GM18499 (cell line): ENCODE measurements around the gene NKPD1.

Source experiments
- ATAC-seq: cut with Tn5 transposase; IDR thresholded peaks from one replicate; pipeline ENCODE4 v1.9.1; 2021; ENCODE audit warnings: moderate number of reproducible peaks; ENCODE audit not compliant: insufficient read depth, unreplicated experiment

NKPD1 gene

DNA sequence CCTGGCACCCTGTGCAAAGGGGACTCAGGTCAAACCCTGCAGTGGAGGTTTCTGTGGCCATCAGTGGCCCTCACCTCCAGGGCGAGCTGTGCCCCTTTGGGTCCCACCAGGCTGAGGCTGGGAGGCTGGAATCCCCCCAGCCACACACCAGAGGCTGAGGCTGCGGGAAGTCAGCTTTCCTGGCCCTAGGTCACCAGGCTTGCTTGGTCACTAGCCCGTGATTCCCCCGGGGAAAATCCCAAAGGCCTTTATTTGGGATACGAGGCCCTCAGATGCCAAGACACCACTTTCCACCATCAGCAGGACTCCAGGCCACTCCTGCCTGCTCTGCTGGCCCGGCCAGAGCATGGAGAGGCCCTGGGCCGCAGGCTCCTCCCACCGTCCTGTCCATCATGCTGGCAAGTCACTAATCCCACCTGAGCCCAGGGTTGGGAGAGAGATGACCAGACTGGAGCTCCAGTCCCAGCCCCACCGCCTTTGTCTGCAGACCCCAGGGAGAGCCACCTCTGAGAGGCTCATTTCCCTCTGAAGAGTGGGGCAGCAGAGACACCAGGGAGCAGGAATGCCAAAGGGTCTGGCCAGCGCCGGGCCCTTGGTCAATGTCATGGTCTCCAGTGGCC, 4.7 kb downstream of the NKPD1 start:
- ATAC-seq = no peak

DNA sequence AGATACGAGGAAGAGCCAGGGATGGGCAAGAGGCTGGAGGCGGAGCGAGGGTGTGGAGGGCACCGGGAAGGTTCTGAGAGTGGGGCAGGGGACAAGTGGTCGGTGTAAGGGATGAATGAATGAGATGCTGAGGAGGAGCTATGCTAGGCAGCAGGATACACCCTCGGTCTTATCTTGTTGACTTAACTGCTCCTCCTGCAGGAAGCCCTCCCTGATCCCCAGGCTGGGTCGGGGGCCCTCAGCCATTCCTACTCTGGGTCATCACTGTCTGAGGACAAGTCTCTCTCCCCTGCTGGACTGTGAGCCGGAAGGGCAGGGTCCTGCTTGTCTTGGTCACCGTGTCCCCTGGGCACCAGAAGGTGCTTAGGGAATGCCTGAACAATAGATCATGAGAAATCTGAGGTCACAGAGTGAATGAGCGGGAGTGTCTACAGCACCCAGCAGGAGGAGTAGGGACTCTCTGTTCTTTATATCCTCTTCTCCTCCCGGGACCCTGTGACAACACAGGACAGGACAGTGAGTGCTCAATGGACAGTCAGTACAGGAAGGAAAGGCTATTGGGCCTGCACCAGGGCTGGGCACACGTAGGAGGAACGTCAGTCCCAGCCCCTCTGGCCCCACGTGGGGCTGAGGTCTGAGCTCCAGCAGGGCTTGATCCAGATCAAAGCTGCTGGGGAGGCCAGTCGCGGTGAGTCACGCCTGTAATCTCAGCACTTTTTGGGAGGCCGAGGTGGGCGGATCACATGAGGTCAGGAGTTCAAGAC, 6.5 kb downstream of the NKPD1 start:
- no peak for ATAC-seq

DNA sequence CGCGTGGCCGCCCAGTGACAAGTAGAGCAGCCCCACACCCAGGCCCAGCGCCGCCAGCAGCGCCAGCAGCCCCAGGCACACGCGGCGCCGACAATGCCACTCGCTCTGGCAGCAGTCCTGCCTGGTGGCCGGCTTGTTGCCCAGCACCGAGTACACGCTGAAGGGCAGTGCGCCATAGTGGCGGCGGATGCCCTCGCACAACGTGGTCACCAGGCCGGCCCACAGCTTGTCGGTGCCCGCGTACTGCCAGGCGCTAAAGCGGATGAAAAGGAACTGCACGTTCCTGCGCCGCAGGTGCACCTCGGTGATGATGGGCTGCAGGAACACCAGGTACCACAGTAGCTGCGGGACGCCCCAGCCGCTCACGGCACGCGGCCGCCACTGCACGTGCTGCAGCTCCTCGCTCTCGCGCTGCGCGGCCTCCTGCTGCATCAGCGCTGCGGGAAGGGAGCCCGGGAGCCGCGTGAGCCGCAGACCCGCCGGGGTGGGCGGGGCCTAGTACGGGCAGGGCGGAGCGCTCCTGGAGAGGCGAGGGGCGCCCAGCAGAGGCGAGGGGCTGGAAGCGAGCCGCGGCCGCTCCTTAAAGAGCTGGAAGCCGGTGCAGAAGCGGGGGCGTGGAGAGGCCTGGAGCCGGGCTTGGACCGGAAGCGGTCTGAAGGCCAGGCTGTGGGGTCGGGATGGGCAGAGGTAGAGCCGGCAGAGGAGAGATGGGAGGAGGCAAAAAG, 7.3 kb downstream of the NKPD1 start:
- ATAC-seq = no peak

DNA sequence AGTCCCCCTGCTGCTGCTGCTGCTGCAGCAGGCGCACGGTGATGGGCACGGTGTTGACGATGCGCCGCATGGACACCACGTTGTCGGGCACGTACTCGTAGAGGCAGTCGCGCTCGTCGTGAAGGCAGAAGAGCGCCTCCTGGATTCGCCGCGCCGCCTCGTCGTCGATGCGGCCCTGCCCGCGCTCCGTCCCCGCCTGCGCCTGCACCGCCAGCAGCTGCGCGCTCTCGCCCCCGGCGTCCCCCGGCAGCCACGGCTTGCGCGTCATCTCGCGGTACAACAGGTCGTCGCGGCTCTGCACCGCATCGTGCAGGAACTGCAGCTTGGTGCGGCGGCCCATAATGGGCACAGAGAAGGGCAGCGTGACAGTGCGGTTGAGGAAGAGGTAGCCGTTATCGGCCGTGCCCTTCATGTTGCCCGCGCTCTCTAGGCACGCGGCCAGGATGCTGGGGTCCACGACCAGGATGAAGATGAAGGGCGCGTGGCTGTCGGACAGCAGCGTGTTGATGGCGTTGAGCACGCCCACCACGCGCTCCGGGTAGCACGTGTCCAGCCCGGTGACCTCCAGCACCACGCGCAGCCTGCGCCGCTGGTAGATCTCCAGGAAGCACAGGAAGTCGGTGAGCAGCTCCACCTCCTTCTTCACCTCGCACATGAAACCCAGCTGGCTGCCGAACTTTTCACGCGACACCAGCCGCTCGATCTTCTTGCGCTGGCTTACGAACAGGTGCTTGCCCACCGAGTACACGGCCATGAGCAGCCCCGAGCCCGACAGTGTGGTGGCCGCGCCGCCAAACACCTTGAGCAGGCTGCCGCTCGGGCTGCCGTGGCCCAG, 8.1 kb downstream of the NKPD1 start:
- ATAC-seq = no peak

DNA sequence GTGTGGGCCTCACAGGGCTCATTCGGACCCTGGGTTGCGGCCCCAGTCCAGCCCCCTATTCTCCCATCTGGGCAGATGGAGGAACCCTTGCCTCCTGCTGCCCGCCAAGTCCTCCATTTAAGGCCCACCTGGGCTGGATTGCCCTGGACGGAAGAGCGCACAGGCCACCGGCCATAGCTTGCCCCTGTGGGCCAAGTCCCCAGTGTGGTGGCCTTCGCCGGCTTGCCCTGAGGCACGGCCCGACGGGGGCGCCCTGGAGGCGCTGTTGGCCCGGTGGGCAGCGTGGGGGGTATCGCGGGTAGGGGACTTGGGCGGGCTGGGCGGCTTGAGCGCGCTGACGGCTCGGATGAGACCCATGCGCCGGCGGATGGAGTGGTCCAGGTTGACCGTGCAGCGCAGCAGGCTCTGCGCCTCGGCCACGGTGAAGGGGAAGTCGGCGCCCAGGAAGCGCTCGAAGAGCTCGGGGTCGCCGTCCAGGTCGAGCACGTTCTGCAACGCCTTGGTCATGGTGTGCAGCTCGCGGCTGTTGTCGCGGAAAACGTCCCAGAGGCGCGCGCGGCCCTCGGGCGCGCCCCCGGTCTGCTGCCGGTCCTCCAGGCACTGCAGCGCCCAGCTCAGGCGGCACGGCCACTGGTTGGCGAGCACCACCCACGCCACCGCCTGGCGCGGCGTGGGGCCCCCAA, 8.8 kb downstream of the NKPD1 start:
- ATAC-seq = no peak

- no peak for ATAC-seq
Measured at GRCh38 chr19:45151320-45151719, 9.5 kb downstream of the NKPD1 start.

GRCh38 chr19:45150751-45151281, 10.0 kb downstream of the NKPD1 start:
- no peak for ATAC-seq

DNA sequence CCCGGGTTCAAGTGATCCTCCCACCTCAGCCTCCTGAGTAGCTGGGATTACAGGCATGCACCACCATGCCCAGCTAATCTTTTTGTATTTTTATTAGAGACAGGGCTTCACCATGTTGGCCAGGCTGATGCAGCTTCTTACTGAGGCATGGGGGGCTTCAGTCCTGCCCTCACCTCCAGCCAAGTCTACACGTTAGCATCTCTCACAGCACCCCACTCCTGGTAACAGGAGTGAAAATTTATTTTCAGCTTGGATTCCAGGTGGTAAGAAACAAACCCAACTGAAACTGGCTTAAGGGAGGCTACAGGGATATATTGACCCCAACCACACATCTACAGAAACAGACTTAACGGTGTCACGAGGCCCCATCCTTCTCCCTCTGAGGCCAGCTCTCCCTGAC, 10.6 kb downstream of the NKPD1 start:
- ATAC-seq = no peak

- no peak for ATAC-seq
Measured at GRCh38 chr19:45149129-45149528, 11.7 kb downstream of the NKPD1 start.

GRCh38 chr19:45147835-45148676, 12.7 kb downstream of the NKPD1 start:
- no peak for ATAC-seq

- ATAC-seq = no peak
Measured at GRCh38 chr19:45146741-45147205, 14.0 kb downstream of the NKPD1 start.

DNA sequence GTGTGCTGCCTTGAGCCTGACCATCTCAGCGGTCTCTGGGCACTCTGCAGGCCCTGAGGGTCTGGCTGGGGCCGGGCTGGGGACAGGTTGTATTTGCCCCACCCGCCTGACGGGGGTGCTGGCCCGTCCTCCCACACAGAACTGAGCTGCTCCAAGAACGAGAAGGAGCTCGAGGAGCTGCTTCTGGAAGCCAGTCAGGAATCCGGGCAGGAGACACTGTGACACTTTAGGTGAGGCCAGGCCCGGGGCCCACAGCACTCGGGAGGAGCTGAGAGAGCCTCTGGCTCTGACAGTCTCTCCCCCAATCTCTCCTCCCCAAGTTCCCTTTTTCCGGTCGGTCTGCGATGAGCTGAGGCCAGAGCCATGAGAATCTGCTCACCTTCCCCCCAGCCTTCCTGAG, 14.5 kb downstream of the NKPD1 start:
- ATAC-seq = no peak

DNA sequence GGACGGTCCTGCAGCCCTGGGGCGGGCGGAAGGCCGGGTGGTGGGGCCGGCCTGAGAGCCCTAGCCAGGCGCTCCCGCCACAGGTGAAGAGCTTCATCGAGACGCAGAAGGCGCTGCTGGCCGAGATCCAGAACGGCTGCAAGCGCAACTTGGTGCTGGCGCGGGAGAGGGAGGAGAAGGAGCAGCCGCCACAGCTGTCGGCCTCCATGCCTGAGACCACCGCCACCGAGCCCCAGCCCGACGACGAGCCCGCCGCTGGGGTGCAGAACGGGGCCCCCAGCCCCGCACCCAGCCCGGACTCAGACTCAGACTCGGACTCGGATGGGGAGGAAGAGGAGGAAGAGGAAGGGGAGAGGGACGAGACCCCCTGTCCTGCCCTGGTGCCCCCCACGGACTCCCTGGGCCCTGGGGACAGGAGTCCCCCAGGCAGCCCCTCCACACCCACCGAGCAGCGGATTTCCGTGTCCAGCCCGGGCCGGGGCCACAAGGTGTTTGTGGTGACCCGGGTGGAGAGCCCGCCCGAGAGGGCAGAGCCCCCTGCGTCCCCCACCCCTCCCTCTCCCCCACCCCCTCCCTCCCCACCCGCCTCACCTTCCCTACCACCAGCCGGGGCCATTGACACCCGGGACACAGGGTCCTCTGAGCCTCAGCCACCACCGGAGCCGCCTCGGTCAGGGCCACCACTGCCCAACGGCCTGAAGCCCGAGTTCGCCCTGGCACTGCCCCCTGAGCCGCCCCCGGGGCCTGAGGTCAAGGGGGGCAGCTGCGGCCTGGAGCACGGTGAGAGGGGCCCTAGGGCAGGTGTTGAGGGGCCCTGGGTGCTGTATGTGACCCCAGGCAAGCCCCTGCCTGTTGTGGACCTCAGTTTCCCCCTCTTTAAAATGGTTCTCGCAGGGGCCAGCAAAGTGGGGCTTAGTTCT, 15.3 kb downstream of the NKPD1 start:
- no peak for ATAC-seq

GRCh38 chr19:45144431-45145269, 16.1 kb downstream of the NKPD1 start:
- no peak for ATAC-seq

- no peak for ATAC-seq
Measured at GRCh38 chr19:45142726-45143110, 18.1 kb downstream of the NKPD1 start.

DNA sequence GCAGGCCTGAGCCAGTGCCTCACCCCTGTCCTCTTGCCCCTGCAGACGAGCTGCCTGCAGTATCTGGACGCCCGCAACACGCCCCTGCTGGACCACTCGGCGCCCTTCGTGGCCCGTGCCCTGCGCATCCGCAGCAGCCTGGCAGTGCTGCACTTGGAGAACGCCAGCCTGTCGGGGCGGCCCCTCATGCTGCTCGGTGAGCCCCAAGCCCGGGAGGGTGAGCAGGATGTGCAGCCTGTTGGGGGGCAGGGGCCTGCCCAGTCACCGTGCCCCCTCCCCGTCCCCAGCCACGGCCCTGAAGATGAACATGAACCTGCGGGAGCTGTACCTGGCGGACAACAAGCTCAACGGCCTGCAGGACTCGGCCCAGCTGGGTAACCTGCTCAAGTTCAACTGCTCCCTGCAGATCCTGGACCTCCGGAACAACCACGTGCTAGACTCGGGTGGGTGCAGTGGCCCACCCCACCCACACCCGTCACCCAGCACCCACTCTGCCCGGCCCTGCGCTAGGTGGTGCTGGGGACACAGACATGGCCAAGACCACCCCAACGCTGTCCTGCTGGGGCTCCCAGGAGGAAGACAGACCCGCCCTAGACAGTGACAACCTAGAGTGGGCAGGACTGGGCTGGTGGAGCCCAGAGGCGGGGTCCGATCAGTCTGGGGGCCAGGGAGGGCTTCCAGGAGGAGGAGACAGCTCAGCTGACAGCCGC, 18.6 kb downstream of the NKPD1 start:
- no peak for ATAC-seq
